ENCODE measurements around the gene PSMD14.
A peak's percentile ranks its signal among the peaks of the same experiment; 100 is the strongest.
"Not testable (repeated sequence)": the region's sequence is repeated elsewhere in the genome, so short reads cannot be mapped to it uniquely, and the experiment has no call there.

The PSMD14 gene

DNA sequence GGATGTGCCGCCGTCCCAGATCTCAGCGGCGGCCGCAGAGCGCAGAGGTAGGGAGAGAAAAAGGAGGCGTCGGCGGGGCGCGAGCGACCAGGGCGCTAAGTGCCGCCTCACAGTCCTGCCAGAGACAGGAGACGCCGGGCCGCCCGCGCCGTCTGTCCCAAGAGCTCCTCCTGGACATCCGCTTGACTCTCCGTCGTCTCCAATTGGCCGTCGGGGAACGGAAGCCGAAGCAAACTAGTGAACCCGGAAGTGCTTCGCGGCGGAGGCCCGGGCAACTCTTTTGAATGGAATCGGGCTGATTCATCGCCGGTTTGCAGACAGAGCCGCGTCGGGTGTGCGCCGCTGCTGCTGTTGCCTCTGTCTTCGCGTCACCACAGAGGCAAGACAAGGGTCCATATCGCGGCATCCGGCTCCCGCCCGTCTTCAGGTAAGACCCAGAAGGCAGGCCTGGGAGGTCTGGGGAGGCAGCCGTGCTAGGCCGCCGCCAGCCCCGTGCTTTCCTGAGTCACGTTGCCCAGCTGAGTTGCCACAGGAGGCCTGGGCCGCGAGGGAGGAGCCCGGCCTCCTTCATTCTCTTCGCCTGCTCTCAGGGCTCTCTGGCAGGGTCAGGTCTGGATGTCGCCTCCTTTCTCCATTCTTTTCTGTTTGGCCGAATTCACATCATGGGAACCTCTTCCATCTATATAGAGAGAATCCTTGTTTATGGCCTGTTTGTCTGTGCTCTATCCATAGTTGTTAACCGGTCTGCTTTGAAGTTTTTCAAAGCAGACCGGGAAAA, at the start of gene PSMD14:
Gene PSMD14 (plus strand): TSS at position 248 of the 778 bp plus-strand sequence. CDS start 10,401 bp downstream, outside the sequence.
- DNase-seq (ENCODE audit: low spot score), result peak; percentile 82

- DNase-seq (ENCODE audit: low spot score), result no peak
Measured at GRCh38 chr2:161265874-161266273, 42.4 kb upstream of the PSMD14 start.

GRCh38 chr2:161269111-161269510, 39.1 kb upstream of the PSMD14 start:
- DNase-seq (ENCODE audit: low spot score), result no peak

DNA sequence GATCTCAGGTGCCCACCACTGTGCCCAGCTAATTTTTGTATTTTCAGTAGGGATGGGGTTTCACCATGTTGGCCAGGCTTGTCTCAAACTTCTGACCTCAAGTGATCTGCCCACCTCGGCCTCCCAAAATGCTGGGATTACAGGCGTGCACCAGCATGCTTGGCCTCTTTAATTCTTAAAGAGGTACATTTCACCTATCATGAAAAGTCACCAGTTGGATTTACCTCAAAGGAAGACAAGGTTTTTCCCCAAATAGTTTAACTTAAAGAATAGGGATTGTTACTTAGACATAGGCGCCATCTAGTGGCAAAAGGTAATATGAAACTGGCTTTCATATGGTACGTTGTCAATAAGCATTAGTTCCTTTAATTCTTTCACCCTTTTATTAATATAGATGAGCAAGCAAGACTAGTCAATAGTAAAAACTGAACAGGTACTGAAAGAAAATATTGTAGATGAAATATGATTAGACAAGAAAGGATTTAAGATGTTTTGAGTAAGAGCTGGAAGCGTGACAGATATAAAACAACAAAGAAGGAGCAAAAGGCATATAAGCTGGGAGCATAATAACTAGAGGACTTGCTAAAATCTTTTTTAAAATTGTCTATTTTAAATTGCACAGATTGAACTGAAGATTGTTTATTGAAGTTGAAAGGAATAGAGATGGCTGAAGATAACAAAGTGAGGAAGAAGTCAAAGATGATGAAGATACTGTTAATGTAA, 35.0 kb upstream of the PSMD14 start:
- peak; percentile 25 for DNase-seq (ENCODE audit: low spot score)

DNA sequence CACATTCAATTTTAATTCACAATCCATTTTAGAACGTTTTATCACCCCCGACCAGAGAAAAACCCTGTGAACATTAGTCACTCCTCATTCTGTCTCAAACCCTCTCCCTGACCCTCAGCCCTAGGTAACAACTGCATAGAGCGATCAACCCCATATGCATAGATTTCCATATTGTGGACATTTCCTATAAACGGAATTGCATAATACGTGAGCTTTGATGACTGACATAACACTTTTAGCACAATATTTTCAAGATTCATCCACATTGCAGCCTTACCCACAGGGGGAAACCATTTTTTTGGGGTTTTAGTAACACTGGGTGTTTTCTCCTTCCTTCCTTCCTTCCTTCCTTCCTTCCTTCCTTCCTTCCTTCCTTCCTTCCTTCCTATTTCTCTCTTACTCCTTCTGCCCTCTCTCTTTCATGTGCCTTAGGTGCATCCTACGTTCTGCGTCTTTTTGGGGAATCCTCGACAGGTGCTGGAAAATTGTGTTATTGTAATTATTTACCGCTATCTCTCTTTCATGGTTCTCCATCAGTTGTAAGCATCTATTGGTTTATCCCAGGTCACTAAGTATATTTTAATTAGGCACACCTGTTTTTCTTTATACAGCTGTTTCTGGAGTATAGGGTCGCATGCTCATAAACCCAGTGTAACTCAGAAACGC, 29.5 kb upstream of the PSMD14 start:
- DNase-seq (ENCODE audit: low spot score), result peak; percentile 22

- DNase-seq (ENCODE audit: low spot score), result not testable (repeated sequence)
Measured at GRCh38 chr2:161279230-161279815, 28.9 kb upstream of the PSMD14 start.

- DNase-seq (ENCODE audit: low spot score), result not testable (repeated sequence)
Measured at GRCh38 chr2:161280906-161281323, 27.3 kb upstream of the PSMD14 start.

GRCh38 chr2:161281615-161282310, 26.5 kb upstream of the PSMD14 start:
- not testable (repeated sequence) for DNase-seq (ENCODE audit: low spot score)

- not testable (repeated sequence) for DNase-seq (ENCODE audit: low spot score)
Measured at GRCh38 chr2:161282311-161282644, 25.9 kb upstream of the PSMD14 start.

DNA sequence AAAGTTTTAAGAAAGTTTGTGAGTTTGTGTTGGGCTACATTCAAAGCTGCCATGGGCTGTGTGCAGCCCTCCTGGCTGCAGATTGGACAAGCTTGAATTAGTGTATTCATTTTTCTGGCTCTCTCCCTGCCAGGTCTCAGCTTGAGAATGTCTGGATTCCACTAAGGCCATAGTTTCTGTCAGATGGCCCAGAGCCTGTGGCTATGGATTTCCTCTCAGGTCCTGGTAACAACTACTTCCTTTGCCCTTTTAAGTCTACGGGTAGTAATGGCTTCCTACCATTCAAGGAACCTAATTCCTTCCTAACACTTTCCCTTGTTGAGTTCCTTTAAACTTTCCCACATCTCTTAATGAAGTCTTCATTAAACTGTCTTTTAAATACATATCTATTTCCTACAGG, 24.3 kb upstream of the PSMD14 start:
- DNase-seq (ENCODE audit: low spot score), result no peak

DNA sequence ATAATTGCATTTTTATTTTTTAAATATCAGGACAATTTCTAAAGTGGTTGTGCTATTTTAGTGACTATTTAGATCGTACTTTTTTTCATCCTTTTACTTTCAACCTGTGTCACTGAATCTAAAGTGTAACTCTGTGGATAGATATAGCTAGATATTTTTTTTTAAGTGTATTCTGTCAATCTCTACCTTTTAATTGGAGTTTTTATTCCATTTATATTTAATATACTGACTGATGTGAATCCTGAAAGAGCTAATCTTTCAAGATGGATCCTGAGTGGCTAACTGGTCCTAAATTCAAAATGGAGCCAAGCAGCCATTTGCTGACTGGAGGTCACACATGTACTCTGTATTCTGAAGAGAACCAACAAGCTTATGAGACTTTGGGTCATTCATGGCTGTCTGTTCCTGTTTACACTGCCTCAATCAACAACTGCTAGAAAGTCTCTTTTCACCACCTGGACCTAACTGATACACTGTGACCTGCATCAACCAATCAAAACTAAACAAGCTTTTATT, 4.6 kb upstream of the PSMD14 start:
- DNase-seq (ENCODE audit: low spot score), result no peak

DNA sequence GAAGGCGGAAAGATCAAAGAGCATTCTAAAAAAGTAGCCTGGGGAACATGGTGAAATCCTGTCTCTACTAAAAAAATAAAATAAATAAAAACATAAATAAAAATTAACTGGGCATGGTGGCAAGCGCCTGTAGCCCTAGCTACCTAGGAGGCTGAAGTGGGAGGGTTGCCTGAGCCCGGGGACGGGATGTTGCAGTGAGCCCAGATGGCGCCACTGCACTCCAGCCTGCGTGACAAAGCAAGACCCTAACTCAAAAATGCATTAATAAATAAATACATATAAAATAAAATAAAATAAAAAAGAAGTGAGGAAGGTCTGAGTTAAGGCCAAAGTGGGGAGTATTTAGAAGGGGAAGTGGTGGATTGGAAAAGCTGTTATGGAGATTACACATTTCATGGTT, 1.3 kb upstream of the PSMD14 start:
- DNase-seq (ENCODE audit: low spot score), result no peak

- no peak for DNase-seq (ENCODE audit: low spot score)
Measured at GRCh38 chr2:161307676-161308075, 549 bp upstream of the PSMD14 start.

GRCh38 chr2:161312996-161313395, 4.8 kb downstream of the PSMD14 start:
- no peak for DNase-seq (ENCODE audit: low spot score)

- no peak for DNase-seq (ENCODE audit: low spot score)
Measured at GRCh38 chr2:161315380-161315779, 7.2 kb downstream of the PSMD14 start.

- no peak for DNase-seq (ENCODE audit: low spot score)
Measured at GRCh38 chr2:161316701-161317100, 8.5 kb downstream of the PSMD14 start.

DNA sequence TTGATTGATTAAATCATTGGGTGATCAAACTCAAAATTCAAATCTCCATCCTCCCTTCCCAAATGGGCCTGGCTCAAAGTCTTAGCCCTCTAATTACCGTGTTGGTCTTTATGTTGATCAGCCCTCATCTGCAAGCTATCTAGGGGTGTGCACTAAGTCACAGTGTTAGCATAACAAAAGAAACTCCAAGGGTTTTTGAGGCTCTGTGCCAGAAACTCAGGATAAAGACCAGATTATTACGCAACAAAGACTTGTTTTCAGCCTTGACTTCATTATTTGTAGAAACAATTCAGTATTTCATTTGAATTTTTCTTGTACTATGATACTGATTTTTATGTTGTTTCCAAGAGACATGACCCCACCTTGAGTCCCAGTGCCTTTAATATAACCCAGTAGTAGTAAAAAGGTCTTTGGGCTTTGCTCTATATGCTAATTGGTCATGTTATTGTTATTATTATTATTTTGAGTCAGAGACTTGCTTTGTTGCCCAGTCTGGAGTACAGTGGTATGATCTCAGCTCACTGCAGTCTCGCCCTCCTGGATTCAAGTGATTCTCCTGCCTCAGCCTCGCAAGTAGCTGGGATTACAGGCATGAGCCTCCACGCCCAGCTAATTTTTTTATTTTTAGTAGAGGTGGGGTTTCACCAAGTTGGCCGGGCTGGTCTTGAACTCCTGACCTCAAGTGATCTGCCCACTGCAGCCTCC, 13.9 kb downstream of the PSMD14 start:
- DNase-seq (ENCODE audit: low spot score), result no peak

- DNase-seq (ENCODE audit: low spot score), result no peak
Measured at GRCh38 chr2:161324876-161325275, 16.7 kb downstream of the PSMD14 start.

GRCh38 chr2:161327582-161327981, 19.4 kb downstream of the PSMD14 start:
- DNase-seq (ENCODE audit: low spot score), result no peak

DNA sequence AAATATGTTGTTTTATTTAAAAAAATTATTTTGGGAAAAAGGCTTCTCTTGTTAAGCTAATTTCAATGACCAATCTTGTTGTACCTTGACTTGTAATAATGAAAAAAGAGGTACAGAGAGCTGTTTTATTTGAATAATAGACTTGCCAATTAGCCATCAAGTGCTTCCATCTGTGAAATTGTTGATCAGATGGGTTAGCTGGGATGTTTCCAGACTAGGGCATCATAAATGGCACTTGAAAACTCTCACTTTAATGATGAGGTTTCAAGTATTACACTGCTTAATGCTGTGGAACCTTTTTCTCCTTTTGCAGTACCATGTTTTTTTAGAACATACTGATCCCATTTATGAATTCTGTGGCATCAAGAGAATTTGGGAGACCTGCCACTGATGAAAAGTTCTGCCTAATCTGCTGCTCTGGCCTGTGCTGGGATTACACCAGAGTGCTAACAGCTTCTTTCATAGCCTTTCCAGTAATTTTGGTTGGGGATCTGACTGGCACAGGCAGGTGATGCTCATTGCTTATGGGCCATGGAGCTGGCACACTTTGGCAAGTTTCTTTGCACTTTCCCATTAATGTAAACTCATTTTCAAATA, 24.2 kb downstream of the PSMD14 start:
- no peak for DNase-seq (ENCODE audit: low spot score)

DNA sequence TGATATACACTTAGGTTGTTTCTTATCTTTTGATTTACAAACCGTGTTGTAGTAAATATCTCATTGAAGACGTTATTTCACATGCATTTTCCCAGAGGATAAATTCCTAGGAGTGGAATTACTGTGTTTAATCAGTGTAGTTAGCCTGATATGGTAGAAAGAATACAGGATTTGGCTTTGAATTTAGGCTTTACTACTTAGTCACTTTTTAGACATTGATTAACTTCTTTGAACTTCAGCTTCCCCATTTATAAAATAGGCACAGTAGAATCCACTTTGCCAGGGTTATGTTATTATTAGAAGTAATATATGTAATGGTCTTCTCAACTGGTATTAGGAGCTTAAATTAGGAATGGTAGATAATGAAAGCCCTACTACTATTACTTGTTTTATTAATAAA, 27.4 kb downstream of the PSMD14 start:
- DNase-seq (ENCODE audit: low spot score), result no peak

All from germinal center (tissue), 1 donor.